ENCODE data around the gene ARHGEF28.

The ARHGEF28 gene

DNA sequence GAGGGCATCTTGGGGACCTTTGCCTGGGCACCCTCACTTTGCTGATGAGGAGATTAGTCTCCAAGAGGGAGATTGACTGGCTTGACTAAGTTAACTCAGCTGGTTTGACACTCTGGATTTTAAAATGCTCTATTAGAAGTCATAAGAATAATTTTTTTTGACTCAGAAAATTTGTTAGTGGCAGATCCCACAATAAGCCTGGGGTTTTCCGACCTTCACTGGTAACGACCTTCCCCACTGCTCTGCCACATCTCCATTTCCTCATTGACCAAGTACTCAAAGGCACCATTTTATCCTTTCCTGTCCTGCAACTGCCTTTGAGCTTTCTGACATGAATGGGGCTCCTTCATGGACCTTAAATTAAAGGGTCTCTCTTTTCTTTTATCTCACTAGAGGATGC is 67.0 kb downstream of the ARHGEF28 start:
- TF ChIP-seq, protein P1, sequence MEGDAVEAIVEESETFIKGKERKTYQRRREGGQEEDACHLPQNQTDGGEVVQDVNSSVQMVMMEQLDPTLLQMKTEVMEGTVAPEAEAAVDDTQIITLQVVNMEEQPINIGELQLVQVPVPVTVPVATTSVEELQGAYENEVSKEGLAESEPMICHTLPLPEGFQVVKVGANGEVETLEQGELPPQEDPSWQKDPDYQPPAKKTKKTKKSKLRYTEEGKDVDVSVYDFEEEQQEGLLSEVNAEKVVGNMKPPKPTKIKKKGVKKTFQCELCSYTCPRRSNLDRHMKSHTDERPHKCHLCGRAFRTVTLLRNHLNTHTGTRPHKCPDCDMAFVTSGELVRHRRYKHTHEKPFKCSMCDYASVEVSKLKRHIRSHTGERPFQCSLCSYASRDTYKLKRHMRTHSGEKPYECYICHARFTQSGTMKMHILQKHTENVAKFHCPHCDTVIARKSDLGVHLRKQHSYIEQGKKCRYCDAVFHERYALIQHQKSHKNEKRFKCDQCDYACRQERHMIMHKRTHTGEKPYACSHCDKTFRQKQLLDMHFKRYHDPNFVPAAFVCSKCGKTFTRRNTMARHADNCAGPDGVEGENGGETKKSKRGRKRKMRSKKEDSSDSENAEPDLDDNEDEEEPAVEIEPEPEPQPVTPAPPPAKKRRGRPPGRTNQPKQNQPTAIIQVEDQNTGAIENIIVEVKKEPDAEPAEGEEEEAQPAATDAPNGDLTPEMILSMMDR (IDR thresholded peaks at IDR 0.05; ENCODE audit: extremely low read depth, missing control alignments) = no peak
- DNase-seq (ENCODE audit: low spot score) = no peak

- DNase-seq (ENCODE audit: low spot score) = peak; percentile 27
- TF ChIP-seq, protein P1 (IDR thresholded peaks at IDR 0.05; ENCODE audit: extremely low read depth, missing control alignments) = no peak
These were observed 67.6 kb downstream of the ARHGEF28 start for GRCh38 chr5:73693573-73694061.

DNA sequence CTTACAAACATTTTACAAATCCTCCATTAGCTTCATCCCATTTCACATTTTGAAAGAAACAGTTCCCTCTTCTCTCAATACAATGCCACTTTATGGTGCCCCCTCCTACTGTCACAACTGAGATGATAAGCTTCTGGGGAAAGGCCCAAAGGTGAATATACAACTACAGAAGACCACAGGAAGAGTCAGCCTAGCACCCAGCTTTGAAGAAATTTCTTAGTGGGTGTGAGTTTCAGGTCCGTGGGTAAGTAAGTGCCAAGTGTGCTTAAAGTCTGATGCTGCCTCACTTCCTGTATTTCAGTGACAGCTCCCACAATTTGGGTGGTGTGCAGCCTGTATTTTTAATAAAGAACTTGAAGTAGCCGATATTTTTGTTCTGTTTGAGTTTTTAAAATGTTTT is 68.1 kb downstream of the ARHGEF28 start:
- TF ChIP-seq, protein P1 (IDR thresholded peaks at IDR 0.05; ENCODE audit: extremely low read depth, missing control alignments) = no peak

DNA sequence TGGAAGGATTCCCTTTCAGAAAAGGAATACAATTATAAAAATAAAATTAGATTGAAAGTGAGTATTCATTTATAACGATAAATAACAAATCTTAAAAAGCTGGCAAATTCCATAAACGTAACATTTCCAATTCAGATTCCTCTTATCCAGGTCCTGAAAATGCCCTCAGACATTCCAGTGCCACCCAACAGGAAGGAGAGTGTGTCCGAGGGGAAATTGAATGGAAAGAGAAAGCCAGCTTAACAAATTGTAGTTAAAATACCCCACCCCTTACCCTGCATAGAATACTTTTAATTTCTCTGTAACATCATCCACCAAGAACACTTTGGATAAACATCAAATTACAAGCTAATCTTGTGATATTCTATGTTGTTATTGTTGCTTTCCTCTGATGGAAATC is 72.0 kb downstream of the ARHGEF28 start:
- TF ChIP-seq, protein P1 (IDR thresholded peaks at IDR 0.05; ENCODE audit: extremely low read depth, missing control alignments) = no peak
- DNase-seq (ENCODE audit: low spot score) = no peak

More for the DNA sequence above, 68.1 kb downstream of the ARHGEF28 start:
- peak; percentile 12 for DNase-seq (ENCODE audit: low spot score)

DNA sequence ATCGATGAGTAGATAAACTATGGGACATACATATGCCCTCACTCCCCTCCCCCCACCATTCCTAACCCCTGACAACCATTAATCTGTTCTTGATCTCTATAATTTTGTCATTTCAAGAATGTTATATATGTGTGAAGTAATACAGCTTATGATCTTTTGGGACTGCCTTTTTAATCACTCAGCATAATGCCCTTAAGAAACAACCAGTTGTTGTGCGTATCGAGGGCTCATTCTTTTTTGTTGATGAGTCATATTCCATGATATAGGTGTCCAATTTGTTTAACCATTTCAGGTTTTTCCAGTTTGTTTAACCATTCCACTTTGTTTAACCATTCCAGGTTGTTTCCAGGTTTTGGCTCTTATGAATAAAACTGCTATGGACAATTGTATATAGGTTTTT is 75.6 kb downstream of the ARHGEF28 start:
- TF ChIP-seq, protein P1 (IDR thresholded peaks at IDR 0.05; ENCODE audit: extremely low read depth, missing control alignments) = no peak
- no peak for DNase-seq (ENCODE audit: low spot score)

DNA sequence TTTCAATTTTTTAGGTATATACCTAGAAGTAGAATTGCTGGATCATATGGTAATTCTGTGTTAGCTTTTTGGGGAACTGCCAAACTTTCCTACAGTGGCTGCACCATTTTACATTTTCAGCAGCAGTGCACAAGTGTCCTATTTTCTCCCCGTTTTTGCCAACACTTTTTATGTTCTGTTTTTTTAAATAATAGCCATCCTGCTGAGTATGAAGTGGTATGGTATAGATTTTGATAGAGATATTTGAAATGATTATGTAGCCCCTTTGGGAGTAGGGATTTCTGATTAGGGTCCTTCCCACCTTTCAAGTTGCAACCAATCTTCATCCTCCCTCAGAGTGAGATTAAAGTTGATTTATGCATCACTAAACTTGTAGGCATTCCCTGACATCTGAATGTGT is 76.5 kb downstream of the ARHGEF28 start:
- TF ChIP-seq, protein P1 (IDR thresholded peaks at IDR 0.05; ENCODE audit: extremely low read depth, missing control alignments) = no peak
- DNase-seq (ENCODE audit: low spot score) = no peak

DNA sequence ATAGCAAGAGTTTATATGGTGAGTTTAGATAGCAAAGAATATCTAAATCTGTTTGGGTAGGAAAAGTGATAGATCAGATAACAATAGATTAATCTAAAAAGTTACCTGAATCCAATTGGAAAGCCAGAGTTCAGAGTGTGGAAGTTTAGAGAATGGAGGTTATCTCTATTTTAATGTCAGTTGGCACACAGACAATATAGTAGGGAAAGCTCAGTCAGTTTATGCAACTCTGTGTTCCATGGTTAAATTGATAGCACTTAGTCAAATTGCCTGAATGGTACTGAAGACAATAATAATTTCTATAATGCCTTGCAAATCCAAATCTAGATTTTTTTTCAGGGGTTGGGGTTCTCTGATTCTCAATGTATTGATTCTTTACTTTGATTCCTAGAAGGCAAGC is 77.0 kb downstream of the ARHGEF28 start:
- no peak for DNase-seq (ENCODE audit: low spot score)
- TF ChIP-seq, protein P1 (IDR thresholded peaks at IDR 0.05; ENCODE audit: extremely low read depth, missing control alignments) = no peak
